Activated naive CD8-positive, alpha-beta T cell treated with anti-CD3 and anti-CD28 coated beads for 36 hours (primary cell): Measurements from ENCODE around the gene C18orf32. TPM values are rescaled to one million over a fixed set of nuclear protein-coding genes. Genes with fewer than 3 reads are reported as not detected.
"Not testable (repeated sequence)": the region's sequence is repeated elsewhere in the genome, so short reads cannot be mapped to it uniquely, and the experiment has no call there.

ENCODE experiments used
- DNase-seq: peaks from one replicate; pipeline ENCODE4 v3.0.0; 2021
- H3K27ac Mint-ChIP-seq: one replicate; pipeline ENCODE4 v1.8.0; 2022; ENCODE audit warnings: mild to moderate bottlenecking, moderate library complexity, mixed read lengths
- H3K27me3 Mint-ChIP-seq: one replicate; pipeline ENCODE4 v1.8.0; 2022; ENCODE audit warnings: mild to moderate bottlenecking, mixed read lengths
- H3K36me3 Mint-ChIP-seq: one replicate; pipeline ENCODE4 v1.8.0; 2021; ENCODE audit warnings: mild to moderate bottlenecking, mixed read lengths
- H3K4me1 Mint-ChIP-seq: one replicate; pipeline ENCODE4 v1.8.0; 2021; ENCODE audit warnings: mixed read lengths
- H3K4me3 Mint-ChIP-seq: one replicate; pipeline ENCODE4 v1.8.0; 2022; ENCODE audit warnings: mild to moderate bottlenecking, moderate library complexity, mixed read lengths
- H3K9me3 Mint-ChIP-seq: one replicate; pipeline ENCODE4 v1.8.0; 2022; ENCODE audit warnings: mixed read lengths
- total RNA-seq, 2 experiments: library from RNA; stranded (reverse); gene quantifications; one replicate each; pipeline ENCODE4 v1.2.3, GENCODE V29; 2021

C18orf32 gene
- total RNA-seq = 10 to 100 TPM; 19.6 to 21.8 TPM

- H3K9me3 Mint-ChIP-seq = no peaks in the 10 kb centered on the region
- H3K4me1 Mint-ChIP-seq = peaks cover 44% of the 10 kb centered on the region
- H3K36me3 Mint-ChIP-seq = peaks cover 61% of the 10 kb centered on the region
- peak within 1 kb of the TSS; percentile 89 for H3K4me3 Mint-ChIP-seq
- peak within 1 kb of the TSS; percentile 99 for H3K27ac Mint-ChIP-seq
- H3K27me3 Mint-ChIP-seq = no peaks in the 10 kb centered on the region
- DNase-seq = peak; percentile 94
Observed at GRCh38 chr18:49486953-49487710, at the start of gene C18orf32. C18orf32 (minus strand) TSS chr18:49487234; CDS start chr18:49483748, 3,486 bp downstream.

GRCh38 chr18:49534846-49535601 is 48.0 kb upstream of the C18orf32 start:
- no peak overlapping the region for H3K4me3 Mint-ChIP-seq
- no peak for DNase-seq
- H3K9me3 Mint-ChIP-seq = peaks cover 3% of the 10 kb centered on the region
- H3K36me3 Mint-ChIP-seq = no peaks in the 10 kb centered on the region
- peaks cover 8% of the 10 kb centered on the region for H3K27me3 Mint-ChIP-seq
- no peak overlapping the region for H3K27ac Mint-ChIP-seq
- no peaks in the 10 kb centered on the region for H3K4me1 Mint-ChIP-seq

- H3K36me3 Mint-ChIP-seq = no peaks in the 10 kb centered on the region
- H3K27ac Mint-ChIP-seq = no peak overlapping the region
- peaks cover 14% of the 10 kb centered on the region for H3K27me3 Mint-ChIP-seq
- no peak for DNase-seq
- H3K9me3 Mint-ChIP-seq = peaks cover 3% of the 10 kb centered on the region
- H3K4me3 Mint-ChIP-seq = no peak overlapping the region
- H3K4me1 Mint-ChIP-seq = no peaks in the 10 kb centered on the region
Observed at GRCh38 chr18:49531678-49532153, 44.7 kb upstream of the C18orf32 start.

- Mint-ChIP-seq H3K36me3 (no peaks in the 10 kb centered on the region), H3K4me3 (no peak overlapping the region), H3K4me1 (no peaks in the 10 kb centered on the region)
Observed at GRCh38 chr18:49529596-49529995, 42.6 kb upstream of the C18orf32 start.

GRCh38 chr18:49527631-49528327 is 40.7 kb upstream of the C18orf32 start:
- no peaks in the 10 kb centered on the region for H3K4me1 Mint-ChIP-seq
- no peak overlapping the region for H3K27ac Mint-ChIP-seq
- H3K4me3 Mint-ChIP-seq = no peak overlapping the region
- no peaks in the 10 kb centered on the region for H3K36me3 Mint-ChIP-seq
- peaks cover 14% of the 10 kb centered on the region for H3K27me3 Mint-ChIP-seq
- DNase-seq = no peak
- no peaks in the 10 kb centered on the region for H3K9me3 Mint-ChIP-seq

More at GRCh38 chr18:49529596-49529995, 42.6 kb upstream of the C18orf32 start:
- Mint-ChIP-seq H3K9me3 (peaks cover under 1% of the 10 kb centered on the region), H3K27me3 (peaks cover 14% of the 10 kb centered on the region), H3K27ac (no peak overlapping the region)
- DNase-seq = no peak

- no peak for DNase-seq
- Mint-ChIP-seq H3K4me1 (no peaks in the 10 kb centered on the region), H3K4me3 (no peak overlapping the region), H3K27ac (no peak overlapping the region), H3K9me3 (no peaks in the 10 kb centered on the region), H3K36me3 (no peaks in the 10 kb centered on the region), H3K27me3 (peaks cover 10% of the 10 kb centered on the region)
Observed at GRCh38 chr18:49525981-49526380, 38.9 kb upstream of the C18orf32 start.

GRCh38 chr18:49524951-49525350 is 37.9 kb upstream of the C18orf32 start:
- Mint-ChIP-seq H3K4me1 (no peaks in the 10 kb centered on the region), H3K27ac (no peak overlapping the region), H3K4me3 (no peak overlapping the region), H3K9me3 (no peaks in the 10 kb centered on the region), H3K36me3 (no peaks in the 10 kb centered on the region), H3K27me3 (peaks cover 5% of the 10 kb centered on the region)
- no peak for DNase-seq

GRCh38 chr18:49524349-49524748 is 37.3 kb upstream of the C18orf32 start:
- Mint-ChIP-seq H3K27ac (no peak overlapping the region), H3K27me3 (peaks cover 4% of the 10 kb centered on the region), H3K4me3 (no peak overlapping the region), H3K4me1 (no peaks in the 10 kb centered on the region), H3K36me3 (no peaks in the 10 kb centered on the region), H3K9me3 (no peaks in the 10 kb centered on the region)
- DNase-seq = no peak

- not testable (repeated sequence) for H3K9me3 Mint-ChIP-seq, H3K4me3 Mint-ChIP-seq, H3K4me1 Mint-ChIP-seq, H3K27me3 Mint-ChIP-seq, DNase-seq, H3K27ac Mint-ChIP-seq, H3K36me3 Mint-ChIP-seq
Observed at GRCh38 chr18:49523580-49524093, 36.6 kb upstream of the C18orf32 start.

- no peak overlapping the region for H3K27ac Mint-ChIP-seq
- no peaks in the 10 kb centered on the region for H3K9me3 Mint-ChIP-seq
- no peaks in the 10 kb centered on the region for H3K27me3 Mint-ChIP-seq
- H3K36me3 Mint-ChIP-seq = no peaks in the 10 kb centered on the region
- no peaks in the 10 kb centered on the region for H3K4me1 Mint-ChIP-seq
- H3K4me3 Mint-ChIP-seq = no peak overlapping the region
- DNase-seq = no peak
Observed at GRCh38 chr18:49521216-49521835, 34.3 kb upstream of the C18orf32 start.

GRCh38 chr18:49520661-49521145 is 33.7 kb upstream of the C18orf32 start:
- Mint-ChIP-seq H3K36me3 (no peaks in the 10 kb centered on the region), H3K27ac (no peak overlapping the region), H3K27me3 (no peaks in the 10 kb centered on the region), H3K4me3 (no peak overlapping the region), H3K4me1 (no peaks in the 10 kb centered on the region), H3K9me3 (no peaks in the 10 kb centered on the region)
- DNase-seq = no peak

- no peaks in the 10 kb centered on the region for H3K27me3 Mint-ChIP-seq
Observed at GRCh38 chr18:49519101-49519971, 32.3 kb upstream of the C18orf32 start.

GRCh38 chr18:49517483-49517882 is 30.4 kb upstream of the C18orf32 start:
- no peak overlapping the region for H3K4me3 Mint-ChIP-seq
- no peak for DNase-seq
- H3K4me1 Mint-ChIP-seq = no peaks in the 10 kb centered on the region
- H3K27ac Mint-ChIP-seq = no peak overlapping the region
- no peaks in the 10 kb centered on the region for H3K9me3 Mint-ChIP-seq
- H3K27me3 Mint-ChIP-seq = no peaks in the 10 kb centered on the region
- no peaks in the 10 kb centered on the region for H3K36me3 Mint-ChIP-seq

More at GRCh38 chr18:49519101-49519971, 32.3 kb upstream of the C18orf32 start:
- no peaks in the 10 kb centered on the region for H3K36me3 Mint-ChIP-seq
- H3K4me3 Mint-ChIP-seq = no peak overlapping the region
- H3K27ac Mint-ChIP-seq = no peak overlapping the region
- no peaks in the 10 kb centered on the region for H3K9me3 Mint-ChIP-seq
- no peak for DNase-seq
- no peaks in the 10 kb centered on the region for H3K4me1 Mint-ChIP-seq

GRCh38 chr18:49515516-49515915 is 28.5 kb upstream of the C18orf32 start:
- Mint-ChIP-seq H3K4me1 (no peaks in the 10 kb centered on the region), H3K36me3 (no peaks in the 10 kb centered on the region), H3K4me3 (no peak overlapping the region), H3K27me3 (no peaks in the 10 kb centered on the region), H3K9me3 (no peaks in the 10 kb centered on the region), H3K27ac (no peak overlapping the region)
- DNase-seq = no peak
